ENCODE measurements around the gene ADNP2. TPM values are rescaled to one million over a fixed set of nuclear protein-coding genes. Genes with fewer than 3 reads are reported as not detected.

The ADNP2 gene
- total and polyA plus RNA-seq, 2 experiments from 2014 or later, result 19.3 to 66.4 TPM

DNA sequence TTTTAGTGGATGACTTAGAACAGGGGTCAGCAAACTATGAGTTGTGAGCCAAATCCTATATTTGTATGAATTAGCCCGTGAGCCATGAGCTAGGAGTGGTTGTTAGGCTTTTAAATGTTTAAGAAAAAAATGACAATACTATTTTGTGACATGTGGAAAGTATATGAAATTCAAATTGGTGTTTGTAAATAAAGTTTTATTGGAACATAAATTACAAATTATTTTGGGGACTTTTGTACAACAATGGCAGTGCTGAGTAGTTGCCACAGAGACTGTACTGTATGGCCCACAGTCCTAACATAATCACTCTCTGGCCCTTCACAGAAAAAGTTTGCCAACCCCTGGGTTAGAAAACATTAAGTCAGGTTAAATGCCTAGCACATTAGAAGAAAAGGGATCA, 26.1 kb downstream of the ADNP2 start (continued):
- TF ChIP-seq, protein P1, sequence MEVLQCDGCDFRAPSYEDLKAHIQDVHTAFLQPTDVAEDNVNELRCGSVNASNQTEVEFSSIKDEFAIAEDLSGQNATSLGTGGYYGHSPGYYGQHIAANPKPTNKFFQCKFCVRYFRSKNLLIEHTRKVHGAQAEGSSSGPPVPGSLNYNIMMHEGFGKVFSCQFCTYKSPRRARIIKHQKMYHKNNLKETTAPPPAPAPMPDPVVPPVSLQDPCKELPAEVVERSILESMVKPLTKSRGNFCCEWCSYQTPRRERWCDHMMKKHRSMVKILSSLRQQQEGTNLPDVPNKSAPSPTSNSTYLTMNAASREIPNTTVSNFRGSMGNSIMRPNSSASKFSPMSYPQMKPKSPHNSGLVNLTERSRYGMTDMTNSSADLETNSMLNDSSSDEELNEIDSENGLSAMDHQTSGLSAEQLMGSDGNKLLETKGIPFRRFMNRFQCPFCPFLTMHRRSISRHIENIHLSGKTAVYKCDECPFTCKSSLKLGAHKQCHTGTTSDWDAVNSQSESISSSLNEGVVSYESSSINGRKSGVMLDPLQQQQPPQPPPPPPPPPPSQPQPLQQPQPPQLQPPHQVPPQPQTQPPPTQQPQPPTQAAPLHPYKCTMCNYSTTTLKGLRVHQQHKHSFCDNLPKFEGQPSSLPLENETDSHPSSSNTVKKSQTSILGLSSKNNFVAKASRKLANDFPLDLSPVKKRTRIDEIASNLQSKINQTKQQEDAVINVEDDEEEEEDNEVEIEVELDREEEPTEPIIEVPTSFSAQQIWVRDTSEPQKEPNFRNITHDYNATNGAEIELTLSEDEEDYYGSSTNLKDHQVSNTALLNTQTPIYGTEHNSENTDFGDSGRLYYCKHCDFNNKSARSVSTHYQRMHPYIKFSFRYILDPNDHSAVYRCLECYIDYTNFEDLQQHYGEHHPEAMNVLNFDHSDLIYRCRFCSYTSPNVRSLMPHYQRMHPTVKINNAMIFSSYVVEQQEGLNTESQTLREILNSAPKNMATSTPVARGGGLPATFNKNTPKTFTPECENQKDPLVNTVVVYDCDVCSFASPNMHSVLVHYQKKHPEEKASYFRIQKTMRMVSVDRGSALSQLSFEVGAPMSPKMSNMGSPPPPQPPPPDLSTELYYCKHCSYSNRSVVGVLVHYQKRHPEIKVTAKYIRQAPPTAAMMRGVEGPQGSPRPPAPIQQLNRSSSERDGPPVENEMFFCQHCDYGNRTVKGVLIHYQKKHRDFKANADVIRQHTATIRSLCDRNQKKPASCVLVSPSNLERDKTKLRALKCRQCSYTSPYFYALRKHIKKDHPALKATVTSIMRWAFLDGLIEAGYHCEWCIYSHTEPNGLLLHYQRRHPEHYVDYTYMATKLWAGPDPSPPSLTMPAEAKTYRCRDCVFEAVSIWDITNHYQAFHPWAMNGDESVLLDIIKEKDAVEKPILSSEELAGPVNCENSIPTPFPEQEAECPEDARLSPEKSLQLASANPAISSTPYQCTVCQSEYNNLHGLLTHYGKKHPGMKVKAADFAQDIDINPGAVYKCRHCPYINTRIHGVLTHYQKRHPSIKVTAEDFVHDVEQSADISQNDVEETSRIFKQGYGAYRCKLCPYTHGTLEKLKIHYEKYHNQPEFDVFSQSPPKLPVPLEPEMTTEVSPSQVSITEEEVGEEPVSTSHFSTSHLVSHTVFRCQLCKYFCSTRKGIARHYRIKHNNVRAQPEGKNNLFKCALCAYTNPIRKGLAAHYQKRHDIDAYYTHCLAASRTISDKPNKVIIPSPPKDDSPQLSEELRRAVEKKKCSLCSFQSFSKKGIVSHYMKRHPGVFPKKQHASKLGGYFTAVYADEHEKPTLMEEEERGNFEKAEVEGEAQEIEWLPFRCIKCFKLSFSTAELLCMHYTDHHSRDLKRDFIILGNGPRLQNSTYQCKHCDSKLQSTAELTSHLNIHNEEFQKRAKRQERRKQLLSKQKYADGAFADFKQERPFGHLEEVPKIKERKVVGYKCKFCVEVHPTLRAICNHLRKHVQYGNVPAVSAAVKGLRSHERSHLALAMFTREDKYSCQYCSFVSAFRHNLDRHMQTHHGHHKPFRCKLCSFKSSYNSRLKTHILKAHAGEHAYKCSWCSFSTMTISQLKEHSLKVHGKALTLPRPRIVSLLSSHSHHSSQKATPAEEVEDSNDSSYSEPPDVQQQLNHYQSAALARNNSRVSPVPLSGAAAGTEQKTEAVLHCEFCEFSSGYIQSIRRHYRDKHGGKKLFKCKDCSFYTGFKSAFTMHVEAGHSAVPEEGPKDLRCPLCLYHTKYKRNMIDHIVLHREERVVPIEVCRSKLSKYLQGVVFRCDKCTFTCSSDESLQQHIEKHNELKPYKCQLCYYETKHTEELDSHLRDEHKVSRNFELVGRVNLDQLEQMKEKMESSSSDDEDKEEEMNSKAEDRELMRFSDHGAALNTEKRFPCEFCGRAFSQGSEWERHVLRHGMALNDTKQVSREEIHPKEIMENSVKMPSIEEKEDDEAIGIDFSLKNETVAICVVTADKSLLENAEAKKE (CRISPR knock-in tag; IDR thresholded peaks at IDR 0.05), result no peak
- no peak for TF ChIP-seq STAT1 (IDR thresholded peaks at IDR 0.05; ENCODE audit: unreplicated experiment)
- TF ChIP-seq ZNF331 (CRISPR knock-in tag; IDR thresholded peaks at IDR 0.05; ENCODE audit: low read depth), result no peak
- no peak for TF ChIP-seq EZH2phosphoT487 (IDR thresholded peaks at IDR 0.05; ENCODE audit: unreplicated experiment)

DNA sequence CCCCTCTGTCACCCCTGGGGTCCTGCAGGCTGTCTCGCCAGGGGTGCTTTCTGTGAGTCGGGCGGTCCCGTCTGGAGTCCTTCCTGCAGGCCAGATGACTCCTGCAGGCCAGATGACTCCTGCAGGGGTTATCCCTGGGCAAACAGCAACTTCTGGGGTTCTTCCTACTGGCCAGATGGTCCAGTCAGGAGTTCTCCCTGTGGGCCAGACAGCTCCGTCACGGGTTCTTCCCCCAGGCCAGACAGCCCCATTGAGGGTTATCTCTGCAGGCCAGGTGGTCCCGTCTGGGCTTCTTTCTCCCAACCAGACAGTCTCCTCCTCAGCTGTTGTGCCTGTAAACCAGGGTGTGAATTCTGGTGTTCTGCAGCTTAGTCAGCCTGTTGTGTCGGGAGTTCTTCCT, 27.6 kb downstream of the ADNP2 start:
- peaks cover 33% of the 10 kb centered on the region for H4K20me1 ChIP-seq (replicated peaks; ENCODE audit: insufficient read depth)
- DNase-seq (ENCODE audit: low spot score) (no peak), ATAC-seq (no peak)
- no peak overlapping the region for H3K4me2 ChIP-seq
- H3K9me2 ChIP-seq (ENCODE audit: insufficient read depth), result no peaks in the 10 kb centered on the region
- H3K9me3 Mint-ChIP-seq, result no peaks in the 10 kb centered on the region
- no peak overlapping the region for H2AFZ ChIP-seq
- H3K4me3 Mint-ChIP-seq, result no peak overlapping the region
- H3K27me3 ChIP-seq (ENCODE audit: insufficient read depth), result no peaks in the 10 kb centered on the region
- H3K27ac Mint-ChIP-seq, result no peak overlapping the region
- no peaks in the 10 kb centered on the region for H3F3A ChIP-seq (replicated peaks; ENCODE audit: low read depth)
- no peak overlapping the region for H3K27ac ChIP-seq (ENCODE audit: low read depth)
- peaks cover 22% of the 10 kb centered on the region for H3K36me3 ChIP-seq (ENCODE audit: insufficient read depth)
- no peak overlapping the region for H3K4me3 ChIP-seq
- 0 out of 3 replicates have a peak, but pooled peaks cover 4% of the 10 kb centered on the region for H3K4me1 Mint-ChIP-seq
- H3K79me2 ChIP-seq (replicated peaks; ENCODE audit: insufficient read depth), result peaks cover 49% of the 10 kb centered on the region
- H3K4me1 ChIP-seq (ENCODE audit: insufficient read depth), result no peaks in the 10 kb centered on the region
- peaks cover 78% of the 10 kb centered on the region for H3K36me3 Mint-ChIP-seq (ENCODE audit: low read depth)
- peaks cover 3% of the 10 kb centered on the region for H3K27me3 Mint-ChIP-seq (ENCODE audit: insufficient read depth, low read depth, poor library complexity)
- no peak for TF ChIP-seq POLR2AphosphoS5 (IDR thresholded peaks at IDR 0.05; ENCODE audit: low read depth)
- TF ChIP-seq, protein P2, sequence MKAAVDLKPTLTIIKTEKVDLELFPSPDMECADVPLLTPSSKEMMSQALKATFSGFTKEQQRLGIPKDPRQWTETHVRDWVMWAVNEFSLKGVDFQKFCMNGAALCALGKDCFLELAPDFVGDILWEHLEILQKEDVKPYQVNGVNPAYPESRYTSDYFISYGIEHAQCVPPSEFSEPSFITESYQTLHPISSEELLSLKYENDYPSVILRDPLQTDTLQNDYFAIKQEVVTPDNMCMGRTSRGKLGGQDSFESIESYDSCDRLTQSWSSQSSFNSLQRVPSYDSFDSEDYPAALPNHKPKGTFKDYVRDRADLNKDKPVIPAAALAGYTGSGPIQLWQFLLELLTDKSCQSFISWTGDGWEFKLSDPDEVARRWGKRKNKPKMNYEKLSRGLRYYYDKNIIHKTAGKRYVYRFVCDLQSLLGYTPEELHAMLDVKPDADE (IDR thresholded peaks at IDR 0.05), result no peak
- TF ChIP-seq, protein P1 (CRISPR knock-in tag; IDR thresholded peaks at IDR 0.05), result no peak
- TF ChIP-seq NANOG (IDR thresholded peaks at IDR 0.05; ENCODE audit: borderline replicate concordance), result no peak
- TF ChIP-seq EZH2 (IDR thresholded peaks at IDR 0.05; ENCODE audit: low read depth, unreplicated experiment), result no peak
- TF ChIP-seq ZNF114 (CRISPR knock-in tag; IDR thresholded peaks at IDR 0.05), result no peak
- TF ChIP-seq CREB1 (CRISPR knock-in tag; IDR thresholded peaks at IDR 0.05; ENCODE audit: low read depth), result no peak

Data from GM23338 (cell line).